ENCODE data around the gene POLR3K.

POLR3K gene

DNA sequence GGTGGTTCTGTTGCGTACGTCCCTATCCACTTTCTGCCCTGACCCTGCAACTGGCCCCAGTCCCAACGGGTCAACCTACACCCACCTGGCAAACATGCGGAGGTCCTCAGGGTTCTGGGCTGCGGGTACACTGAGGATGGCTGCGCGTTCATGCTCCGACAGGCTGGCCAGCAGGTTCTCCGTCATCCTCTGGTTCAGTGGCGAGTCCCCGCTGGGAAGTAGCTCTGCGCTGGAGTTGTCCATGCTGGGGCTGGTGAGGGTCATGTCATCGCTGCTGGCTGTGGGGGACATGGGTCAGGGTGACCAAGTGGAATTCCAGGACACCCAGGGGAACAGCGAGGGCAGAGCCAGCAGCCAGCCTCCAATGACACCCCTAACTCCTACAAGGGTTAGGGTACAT lies 35.2 kb upstream of the POLR3K start:
- TF ChIP-seq TAF1 (IDR thresholded peaks at IDR 0.05; ENCODE audit: borderline replicate concordance, insufficient read depth, low read length) (no peak), SIN3A (IDR thresholded peaks at IDR 0.05; ENCODE audit: borderline replicate concordance, insufficient read depth, low read length) (no peak), FOXP2 (optimal IDR thresholded peaks at IDR 0.05; ENCODE audit: borderline replicate concordance, extremely low read depth, extremely low read length, insufficient read depth) (no peak), POLR2AphosphoS5 (IDR thresholded peaks at IDR 0.05; ENCODE audit: low read depth, low read length) (no peak)
- TF ChIP-seq, protein P1, sequence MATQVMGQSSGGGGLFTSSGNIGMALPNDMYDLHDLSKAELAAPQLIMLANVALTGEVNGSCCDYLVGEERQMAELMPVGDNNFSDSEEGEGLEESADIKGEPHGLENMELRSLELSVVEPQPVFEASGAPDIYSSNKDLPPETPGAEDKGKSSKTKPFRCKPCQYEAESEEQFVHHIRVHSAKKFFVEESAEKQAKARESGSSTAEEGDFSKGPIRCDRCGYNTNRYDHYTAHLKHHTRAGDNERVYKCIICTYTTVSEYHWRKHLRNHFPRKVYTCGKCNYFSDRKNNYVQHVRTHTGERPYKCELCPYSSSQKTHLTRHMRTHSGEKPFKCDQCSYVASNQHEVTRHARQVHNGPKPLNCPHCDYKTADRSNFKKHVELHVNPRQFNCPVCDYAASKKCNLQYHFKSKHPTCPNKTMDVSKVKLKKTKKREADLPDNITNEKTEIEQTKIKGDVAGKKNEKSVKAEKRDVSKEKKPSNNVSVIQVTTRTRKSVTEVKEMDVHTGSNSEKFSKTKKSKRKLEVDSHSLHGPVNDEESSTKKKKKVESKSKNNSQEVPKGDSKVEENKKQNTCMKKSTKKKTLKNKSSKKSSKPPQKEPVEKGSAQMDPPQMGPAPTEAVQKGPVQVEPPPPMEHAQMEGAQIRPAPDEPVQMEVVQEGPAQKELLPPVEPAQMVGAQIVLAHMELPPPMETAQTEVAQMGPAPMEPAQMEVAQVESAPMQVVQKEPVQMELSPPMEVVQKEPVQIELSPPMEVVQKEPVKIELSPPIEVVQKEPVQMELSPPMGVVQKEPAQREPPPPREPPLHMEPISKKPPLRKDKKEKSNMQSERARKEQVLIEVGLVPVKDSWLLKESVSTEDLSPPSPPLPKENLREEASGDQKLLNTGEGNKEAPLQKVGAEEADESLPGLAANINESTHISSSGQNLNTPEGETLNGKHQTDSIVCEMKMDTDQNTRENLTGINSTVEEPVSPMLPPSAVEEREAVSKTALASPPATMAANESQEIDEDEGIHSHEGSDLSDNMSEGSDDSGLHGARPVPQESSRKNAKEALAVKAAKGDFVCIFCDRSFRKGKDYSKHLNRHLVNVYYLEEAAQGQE (IDR thresholded peaks at IDR 0.05; ENCODE audit: insufficient read depth in 1 of 2, low read depth in 2 of 2, low read length in 2 of 2) = no peak

DNA sequence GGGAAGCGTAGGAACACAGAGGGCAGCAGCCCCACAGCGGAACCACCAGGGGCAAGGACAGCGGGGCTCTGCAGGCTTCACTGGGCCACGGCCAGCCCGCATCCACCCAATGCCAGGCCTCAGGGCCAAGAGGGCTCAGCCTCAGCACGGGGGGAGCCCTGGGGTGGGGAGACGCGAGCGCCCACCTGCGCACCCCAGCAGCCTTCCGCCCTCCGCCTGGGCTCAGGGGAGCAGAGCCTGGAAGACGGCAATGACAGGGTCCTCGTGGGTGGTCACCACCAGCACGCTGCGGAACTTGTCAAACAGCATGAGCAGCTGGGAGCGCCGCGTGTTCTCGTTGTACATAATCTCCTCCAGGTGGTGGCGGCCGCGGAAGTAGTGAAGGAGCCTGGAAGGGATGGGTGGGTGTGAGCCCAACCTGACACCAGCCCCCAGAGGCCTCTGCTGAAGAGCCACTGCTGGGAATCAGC lies 33.1 kb upstream of the POLR3K start:
- TF ChIP-seq SIN3A (IDR thresholded peaks at IDR 0.05; ENCODE audit: borderline replicate concordance, insufficient read depth, low read length) (no peak), FOXP2 (optimal IDR thresholded peaks at IDR 0.05; ENCODE audit: borderline replicate concordance, extremely low read depth, extremely low read length, insufficient read depth) (no peak), POLR2AphosphoS5 (IDR thresholded peaks at IDR 0.05; ENCODE audit: low read depth, low read length) (no peak), TAF1 (IDR thresholded peaks at IDR 0.05; ENCODE audit: borderline replicate concordance, insufficient read depth, low read length) (no peak)
- TF ChIP-seq, protein P1 (IDR thresholded peaks at IDR 0.05; ENCODE audit: insufficient read depth in 1 of 2, low read depth in 2 of 2, low read length in 2 of 2) = no peak

DNA sequence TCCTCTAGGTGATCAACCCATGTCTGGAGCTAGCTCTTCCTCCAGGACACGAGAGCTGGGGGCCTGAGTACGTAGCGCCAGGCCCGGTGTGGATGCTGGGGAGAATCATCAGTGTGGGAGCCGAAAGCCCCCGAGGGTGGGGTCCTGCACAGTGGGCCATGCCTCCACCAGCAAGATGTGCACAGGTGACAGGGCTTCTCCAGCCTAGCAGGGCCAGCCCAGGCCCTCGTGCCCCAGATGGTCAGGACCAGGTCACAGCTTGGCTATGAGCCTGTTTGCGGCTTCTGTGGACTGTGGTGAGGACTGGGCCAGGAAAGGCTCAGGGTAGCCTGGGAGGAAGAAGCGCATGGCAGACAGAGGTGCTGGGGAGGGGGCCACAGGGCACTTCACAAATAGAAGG lies 32.5 kb upstream of the POLR3K start:
- TF ChIP-seq FOXP2 (optimal IDR thresholded peaks at IDR 0.05; ENCODE audit: borderline replicate concordance, extremely low read depth, extremely low read length, insufficient read depth) (no peak), POLR2AphosphoS5 (IDR thresholded peaks at IDR 0.05; ENCODE audit: low read depth, low read length) (no peak), TAF1 (IDR thresholded peaks at IDR 0.05; ENCODE audit: borderline replicate concordance, insufficient read depth, low read length) (no peak), SIN3A (IDR thresholded peaks at IDR 0.05; ENCODE audit: borderline replicate concordance, insufficient read depth, low read length) (no peak)
- TF ChIP-seq, protein P1 (IDR thresholded peaks at IDR 0.05; ENCODE audit: insufficient read depth in 1 of 2, low read depth in 2 of 2, low read length in 2 of 2) = no peak

- TF ChIP-seq, protein P1 (IDR thresholded peaks at IDR 0.05; ENCODE audit: insufficient read depth in 1 of 2, low read depth in 2 of 2, low read length in 2 of 2) = no peak
- TF ChIP-seq POLR2AphosphoS5 (IDR thresholded peaks at IDR 0.05; ENCODE audit: low read depth, low read length) (no peak), TAF1 (IDR thresholded peaks at IDR 0.05; ENCODE audit: borderline replicate concordance, insufficient read depth, low read length) (no peak), SIN3A (IDR thresholded peaks at IDR 0.05; ENCODE audit: borderline replicate concordance, insufficient read depth, low read length) (no peak), FOXP2 (optimal IDR thresholded peaks at IDR 0.05; ENCODE audit: borderline replicate concordance, extremely low read depth, extremely low read length, insufficient read depth) (no peak)
Measured at GRCh38 chr16:85407-85782, 32.0 kb upstream of the POLR3K start.

Measured in PFSK-1 (cell line).